IMR-90 (cell line): ENCODE measurements around the gene U2SURP. TPM values are rescaled to one million over a fixed set of nuclear protein-coding genes. Genes with fewer than 3 reads are reported as not detected.

Source experiments
- ATAC-seq: fragments of 200-7000 bp; cut with Tn5 transposase; 2 replicates; pipeline ENCODE4 v1.9.1; 2020; ENCODE audit warnings: low read depth, mild to moderate bottlenecking, moderate library complexity
- BruUV-seq: library from RNA; stranded (reverse); fragments of 400-500 nt; replicated peaks from 2 replicates; lab custom pipeline; 2021; lab: Mats Ljungman, UMichigan
- CTCF ChIA-PET: fragments of 300-600 bp; formaldehyde crosslinking; extraction: SDS; loops from one replicate; lab custom pipeline; 2021; ENCODE audit warnings: antibody characterized with exemption; lab: Yijun Ruan, JAX
- POLR2A ChIA-PET: fragments of 300-600 bp; sonication (Branson Sonifier 250); formaldehyde crosslinking; loops from one replicate; lab custom pipeline; 2022; ENCODE audit warnings: antibody characterized with exemption; ENCODE audit not compliant: unreplicated experiment; lab: Charles Lee
- DNase-seq: peaks from one replicate; pipeline ENCODE4 v3.0.0; 2013
- H2AFZ ChIP-seq: replicated peaks from 2 replicates; pipeline ENCODE3; 2013; ENCODE audit warnings: low read length, mild to moderate bottlenecking; ENCODE audit not compliant: poor library complexity
- H2AK5ac ChIP-seq: 2 replicates; pipeline ENCODE4 v1.6.1; 2013; ENCODE audit warnings: low read depth, low read length, inconsistent platforms
- H2AK9ac ChIP-seq: replicated peaks from 2 replicates; pipeline ENCODE3; 2013; ENCODE audit warnings: mild to moderate bottlenecking, low read depth, low read length, moderate library complexity; ENCODE audit not compliant: poor library complexity
- H2BK120ac ChIP-seq: 2 replicates; pipeline ENCODE4 v1.6.1; 2013; ENCODE audit warnings: low read depth, low read length, inconsistent platforms
- H2BK15ac ChIP-seq: 3 replicates; pipeline ENCODE4 v1.6.1; 2013; ENCODE audit warnings: low read depth, low read length, inconsistent platforms
- H2BK20ac ChIP-seq: 2 replicates; pipeline ENCODE4 v1.6.1; 2013; ENCODE audit warnings: low read depth, mild to moderate bottlenecking, inconsistent platforms, low read length, moderate library complexity
- H2BK5ac ChIP-seq: 2 replicates; pipeline ENCODE4 v1.6.1; 2013; ENCODE audit warnings: mild to moderate bottlenecking, low read depth, low read length, inconsistent platforms; ENCODE audit not compliant: poor library complexity, severe bottlenecking
- H3K14ac ChIP-seq: replicated peaks from 2 replicates; pipeline ENCODE4 v1.6.1; 2013; ENCODE audit warnings: low read depth, low read length, inconsistent platforms
- H3K18ac ChIP-seq: 2 replicates; pipeline ENCODE4 v1.6.1; 2013; ENCODE audit warnings: low read depth, low read length, control low read depth
- H3K23ac ChIP-seq: 2 replicates; pipeline ENCODE4 v1.6.1; 2013; ENCODE audit warnings: low read depth, low read length, inconsistent platforms
- H3K27ac ChIP-seq: 2 replicates; pipeline ENCODE4 v1.5.1; 2013; ENCODE audit warnings: mild to moderate bottlenecking, control low read depth, low read length; ENCODE audit not compliant: insufficient read depth
- H3K27me3 ChIP-seq: 2 replicates; pipeline ENCODE4 v1.6.1; 2013; ENCODE audit warnings: low read length; ENCODE audit not compliant: control insufficient read depth, insufficient read depth
- H3K36me3 ChIP-seq: 2 replicates; pipeline ENCODE4 v1.6.1; 2013; ENCODE audit warnings: low read length, mixed read lengths; ENCODE audit not compliant: control insufficient read depth, insufficient read depth
- H3K4ac ChIP-seq: 2 replicates; pipeline ENCODE4 v1.6.1; 2013; ENCODE audit warnings: low read depth, low read length, inconsistent platforms
- H3K4me1 ChIP-seq: 2 replicates; pipeline ENCODE4 v1.6.1; 2013; ENCODE audit warnings: low read length, mixed read lengths; ENCODE audit not compliant: control insufficient read depth, insufficient read depth
- H3K4me2 ChIP-seq: 2 replicates; pipeline ENCODE4 v1.6.1; 2013; ENCODE audit warnings: low read depth, mild to moderate bottlenecking, control low read depth, low read length, moderate library complexity
- H3K4me3 ChIP-seq: 2 replicates; pipeline ENCODE4 v1.5.1; 2013; ENCODE audit warnings: low read depth, mild to moderate bottlenecking, control low read depth, low read length, moderate library complexity; ENCODE audit not compliant: insufficient read depth
- H3K56ac ChIP-seq: 2 replicates; pipeline ENCODE4 v1.6.1; 2013; ENCODE audit warnings: low read length, inconsistent platforms; ENCODE audit not compliant: insufficient read depth; ENCODE audit errors: extremely low read depth
- H3K79me1 ChIP-seq, 2 experiments: 2 replicates each; pipeline ENCODE4 v1.6.1; 2013; ENCODE audit warnings: low read length in 2 of 2, inconsistent platforms in 1 of 2, low read depth in 1 of 2
- H3K9ac ChIP-seq: 2 replicates; pipeline ENCODE4 v1.6.1; 2013; ENCODE audit warnings: low read depth, low read length, control low read depth
- H3K9me1 ChIP-seq: 2 replicates; pipeline ENCODE4 v1.6.1; 2013; ENCODE audit warnings: low read length, inconsistent platforms; ENCODE audit not compliant: insufficient read depth
- H3K9me3 ChIP-seq: 2 replicates; pipeline ENCODE4 v1.6.1; 2013; ENCODE audit warnings: low read length; ENCODE audit not compliant: control insufficient read depth, insufficient read depth
- H4K20me1 ChIP-seq: 2 replicates; pipeline ENCODE4 v1.6.1; 2013; ENCODE audit warnings: low read length, inconsistent platforms; ENCODE audit not compliant: insufficient read depth
- H4K5ac ChIP-seq: 2 replicates; pipeline ENCODE4 v1.6.1; 2013; ENCODE audit warnings: mild to moderate bottlenecking, low read depth, low read length, control low read depth
- H4K8ac ChIP-seq, 2 experiments: 2 replicates each; pipeline ENCODE4 v1.6.1; 2013; ENCODE audit warnings: low read depth in 2 of 2, low read length in 2 of 2, control low read depth in 1 of 2, inconsistent platforms in 1 of 2
- H4K91ac ChIP-seq: 2 replicates; pipeline ENCODE4 v1.6.1; 2013; ENCODE audit warnings: low read depth, low read length, inconsistent platforms; ENCODE audit not compliant: insufficient read depth
- FOS ChIP-seq: fragments of 150-350 bp; IDR thresholded peaks from 2 replicates; pipeline ENCODE4 v1.6.1; 2016; ENCODE audit warnings: low read depth, low read length
- MAFK ChIP-seq: IDR thresholded peaks from 2 replicates; pipeline ENCODE4 v1.6.1; 2012; ENCODE audit warnings: low read depth, low read length, improper control_type of control experiment
- MAZ ChIP-seq: IDR thresholded peaks from 2 replicates; pipeline ENCODE4 v1.6.1; 2012; ENCODE audit warnings: low read depth, mild to moderate bottlenecking, low read length, improper control_type of control experiment, moderate library complexity, borderline replicate concordance
- MXI1 ChIP-seq: IDR thresholded peaks from 2 replicates; pipeline ENCODE4 v1.6.1; 2012; ENCODE audit warnings: low read depth, mild to moderate bottlenecking, low read length, moderate library complexity, borderline replicate concordance
- NFE2L2 ChIP-seq: fragments of 150-350 bp; IDR thresholded peaks from 2 replicates; pipeline ENCODE4 v1.6.1; 2016; ENCODE audit warnings: low read depth, mild to moderate bottlenecking, low read length
- RAD21 ChIP-seq: IDR thresholded peaks from 2 replicates; pipeline ENCODE4 v1.6.1; 2012; ENCODE audit warnings: low read length, improper control_type of control experiment
- RCOR1 ChIP-seq: IDR thresholded peaks from 2 replicates; pipeline ENCODE4 v1.6.1; 2012; ENCODE audit warnings: mild to moderate bottlenecking, low read length, improper control_type of control experiment; ENCODE audit not compliant: insufficient replicate concordance
- RFX5 ChIP-seq: IDR thresholded peaks from 2 replicates; pipeline ENCODE4 v1.8.0; 2012; ENCODE audit warnings: low read depth, mild to moderate bottlenecking, low read length, moderate library complexity
- WGBS, 2 experiments: methylation state at CpG; one replicate each; pipeline versions ENCODE4 v1.1.5 to v1.1.7; 2013; ENCODE audit warnings: missing lambda C conversion rate in 2 of 2; ENCODE audit not compliant: insufficient read length in 1 of 2; ENCODE audit errors: extremely low coverage in 2 of 2; 5-methylcytosine and 5-hydroxymethylcytosine counted together
- dilution Hi-C: fragments of 300-500 bp; cut with HindIII; formaldehyde crosslinking; loops from one replicate; pipeline ENCODE4 v1.14.3; 2018; ENCODE audit warnings: low sequenced_read_pairs; ENCODE audit not compliant: unreplicated experiment
- in situ Hi-C: fragments of 300-500 bp; cut with MboI; formaldehyde crosslinking; loops from 3 replicates; pipeline ENCODE4 v1.14.3; 2019; ENCODE audit warnings: low sequenced_read_pairs, inconsistent platforms, mixed read lengths
- intact Hi-C: fragments of 100-400 bp; cut with micrococcal nuclease; formaldehyde crosslinking; loops from 2 replicates; pipeline ENCODE4 v1.10.0; 2022
- polyA plus RNA-seq, 3 experiments: library from polyadenylated mRNA; depleted of rRNA; stranded (reverse); fragments of >200 nt; gene quantifications; 2 replicates each; pipeline ENCODE4 v1.2.3, GENCODE V29; 2012; ENCODE audit warnings: low replicate concordance in 1 of 3
- total RNA-seq: library from RNA; depleted of rRNA; stranded (reverse); fragments of >200 nt; gene quantifications from 2 replicates; pipeline ENCODE4 v1.2.3, GENCODE V29; 2012
- TF ChIP-seq, protein P1 (sequence below): fragments of 150-350 bp; IDR thresholded peaks from 2 replicates; pipeline ENCODE4 v1.6.1; 2017; ENCODE audit warnings: mild to moderate bottlenecking, antibody characterized with exemption, low read length, low read depth

U2SURP gene
- total and polyA plus RNA-seq, 2 of the 4 experiments (the other 2 are of a cell fraction) = 24.8 to 29.4 TPM

DNA sequence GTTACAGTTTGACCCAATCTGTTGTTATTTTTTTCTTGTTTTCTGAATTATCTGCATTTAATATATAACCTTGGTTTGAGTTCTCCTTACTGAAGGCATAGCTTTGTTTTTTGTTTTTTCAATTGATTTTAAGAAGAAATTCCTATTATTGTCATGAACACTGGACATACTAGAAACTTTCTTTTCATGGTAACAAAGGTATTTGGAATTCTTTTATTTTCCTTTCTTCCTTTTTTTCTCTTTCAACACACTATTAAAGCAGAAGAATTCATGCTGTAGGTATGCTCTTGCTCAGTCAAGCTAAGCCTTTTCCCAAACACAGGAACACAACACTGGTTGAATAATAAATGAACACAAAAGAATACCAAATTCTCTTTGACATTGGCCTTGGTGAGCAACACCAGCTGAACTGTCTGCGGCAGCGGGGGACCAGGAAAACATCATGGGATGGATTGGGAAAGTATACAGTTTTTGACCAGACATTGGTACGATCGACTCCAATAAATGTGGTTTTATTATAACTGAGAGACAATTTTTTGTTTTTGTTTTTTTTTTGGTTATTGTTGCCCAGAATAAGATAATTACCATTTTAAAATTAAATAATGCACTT lies 23.1 kb downstream of the U2SURP start:
- H3K18ac ChIP-seq = no peak overlapping the region
- dilution Hi-C loops (no loop called here), intact Hi-C loops (loop anchor here (5.0 kb wide), 1 partner anchor 33 kb away; no protein-coding TSS in a partner anchor), in situ Hi-C loops (no loop called here)
- no peak overlapping the region for H4K8ac ChIP-seq
- no peaks in the 10 kb centered on the region for H3K27me3 ChIP-seq
- no peak overlapping the region for H2BK15ac ChIP-seq
- no peaks in the 10 kb centered on the region for H3K9me1 ChIP-seq
- H2BK120ac ChIP-seq = no peak overlapping the region
- H3K4me2 ChIP-seq = no peak overlapping the region
- ATAC-seq (no peak), DNase-seq (no peak)
- no peaks in the 10 kb centered on the region; a peak in 2 of 4 replicates for H3K79me1 ChIP-seq
- 0 out of 2 replicates have a peak overlapping the region, but pooled peaks have one; percentile 17 for H3K56ac ChIP-seq
- H3K9me3 ChIP-seq = no peaks in the 10 kb centered on the region
- H3K23ac ChIP-seq = no peak overlapping the region
- H4K20me1 ChIP-seq = no peaks in the 10 kb centered on the region
- BruUV-seq = no TSS peak
- H2BK5ac ChIP-seq = no peak overlapping the region
- POLR2A ChIA-PET = no interaction called here
- peaks cover 17% of the 10 kb centered on the region for H3K36me3 ChIP-seq
- H4K91ac ChIP-seq = no peak overlapping the region
- WGBS, 2 experiments = no CpG with 5 or more reads among the region's 4 CpGs
- CTCF ChIA-PET = no interaction called here
- H3K4ac ChIP-seq = no peak overlapping the region
- H3K4me3 ChIP-seq = no peak overlapping the region
- H4K5ac ChIP-seq = no peak overlapping the region
- H2AK5ac ChIP-seq = no peak overlapping the region
- H3K27ac ChIP-seq = no peak overlapping the region
- no peak overlapping the region for H2AFZ ChIP-seq
- H3K14ac ChIP-seq = no peak overlapping the region
- TF ChIP-seq FOS (no peak), MXI1 (no peak), RFX5 (no peak), RAD21 (no peak), MAFK (no peak), NFE2L2 (no peak), RCOR1 (no peak), MAZ (no peak)
- TF ChIP-seq, protein P1, sequence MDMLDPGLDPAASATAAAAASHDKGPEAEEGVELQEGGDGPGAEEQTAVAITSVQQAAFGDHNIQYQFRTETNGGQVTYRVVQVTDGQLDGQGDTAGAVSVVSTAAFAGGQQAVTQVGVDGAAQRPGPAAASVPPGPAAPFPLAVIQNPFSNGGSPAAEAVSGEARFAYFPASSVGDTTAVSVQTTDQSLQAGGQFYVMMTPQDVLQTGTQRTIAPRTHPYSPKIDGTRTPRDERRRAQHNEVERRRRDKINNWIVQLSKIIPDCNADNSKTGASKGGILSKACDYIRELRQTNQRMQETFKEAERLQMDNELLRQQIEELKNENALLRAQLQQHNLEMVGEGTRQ = no peak
- no peak overlapping the region for H2AK9ac ChIP-seq
- H2BK20ac ChIP-seq = no peak overlapping the region
- H3K4me1 ChIP-seq = no peaks in the 10 kb centered on the region
- no peak overlapping the region for H3K9ac ChIP-seq
